HG03565 (cell line): Measurements from ENCODE around the gene CPT2.

Experiments
- ATAC-seq: cut with Tn5 transposase; IDR thresholded peaks from one replicate; pipeline ENCODE4 v1.9.1; 2021; ENCODE audit warnings: mild to moderate bottlenecking, moderate library complexity; ENCODE audit not compliant: unreplicated experiment

CPT2 gene

DNA sequence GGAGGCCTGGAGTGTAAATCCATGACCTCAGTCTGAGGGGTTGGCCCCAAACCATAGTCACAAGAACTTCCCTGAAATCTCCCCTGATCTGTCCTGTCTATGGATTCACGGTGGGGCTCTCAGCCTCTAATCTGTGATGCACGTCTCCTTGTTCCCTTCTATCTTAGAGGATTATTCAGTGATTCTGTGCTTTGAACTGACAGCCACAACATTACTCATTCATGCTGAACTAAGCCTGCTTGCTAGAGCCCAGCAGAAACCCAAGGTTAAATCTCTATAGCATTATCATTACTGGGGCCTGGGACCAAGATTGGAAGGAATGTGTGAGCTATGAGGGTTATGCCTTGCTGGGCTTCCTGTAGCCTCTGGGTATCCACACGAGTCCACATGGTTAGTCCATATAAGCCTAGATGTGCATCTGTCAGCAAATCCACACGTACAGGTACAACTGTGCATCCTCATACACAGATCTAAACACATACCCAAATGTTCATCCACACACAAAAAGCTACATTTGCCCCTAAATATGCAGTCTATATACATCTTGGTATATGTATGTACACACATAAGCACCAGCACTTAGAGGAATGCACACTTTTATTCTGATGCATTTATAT, 64.1 kb downstream of the CPT2 start:
- ATAC-seq: no peak

DNA sequence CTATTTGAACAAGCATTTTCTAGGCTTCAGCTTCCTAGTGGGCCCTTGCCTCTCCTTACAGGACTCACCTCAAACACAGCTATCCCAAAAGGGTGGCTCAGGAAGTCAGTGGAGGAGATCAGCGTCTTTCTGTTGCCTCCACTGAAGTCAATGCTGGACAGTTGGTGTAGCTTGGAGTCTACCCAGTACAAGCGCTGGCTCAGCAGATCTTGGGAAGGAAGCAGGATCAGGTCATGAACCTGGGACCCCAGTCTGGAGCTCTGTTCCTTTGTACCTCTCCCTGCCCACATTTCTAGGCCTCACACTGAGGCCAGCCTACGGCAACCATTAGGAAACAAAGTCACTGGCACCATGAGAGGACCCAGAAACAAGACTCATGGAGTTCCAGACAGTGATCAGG, 65.4 kb downstream of the CPT2 start:
- no peak for ATAC-seq
